HK-2 (cell line): ENCODE measurements around the gene GNB5.
"Not testable (repeated sequence)": the region's sequence is repeated elsewhere in the genome, so short reads cannot be mapped to it uniquely, and the experiment has no call there.

Experiments
- DNase-seq: peaks from one replicate; pipeline ENCODE4 v3.0.0-alpha.2; 2018; ENCODE audit not compliant: unreplicated experiment

The GNB5 gene

DNA sequence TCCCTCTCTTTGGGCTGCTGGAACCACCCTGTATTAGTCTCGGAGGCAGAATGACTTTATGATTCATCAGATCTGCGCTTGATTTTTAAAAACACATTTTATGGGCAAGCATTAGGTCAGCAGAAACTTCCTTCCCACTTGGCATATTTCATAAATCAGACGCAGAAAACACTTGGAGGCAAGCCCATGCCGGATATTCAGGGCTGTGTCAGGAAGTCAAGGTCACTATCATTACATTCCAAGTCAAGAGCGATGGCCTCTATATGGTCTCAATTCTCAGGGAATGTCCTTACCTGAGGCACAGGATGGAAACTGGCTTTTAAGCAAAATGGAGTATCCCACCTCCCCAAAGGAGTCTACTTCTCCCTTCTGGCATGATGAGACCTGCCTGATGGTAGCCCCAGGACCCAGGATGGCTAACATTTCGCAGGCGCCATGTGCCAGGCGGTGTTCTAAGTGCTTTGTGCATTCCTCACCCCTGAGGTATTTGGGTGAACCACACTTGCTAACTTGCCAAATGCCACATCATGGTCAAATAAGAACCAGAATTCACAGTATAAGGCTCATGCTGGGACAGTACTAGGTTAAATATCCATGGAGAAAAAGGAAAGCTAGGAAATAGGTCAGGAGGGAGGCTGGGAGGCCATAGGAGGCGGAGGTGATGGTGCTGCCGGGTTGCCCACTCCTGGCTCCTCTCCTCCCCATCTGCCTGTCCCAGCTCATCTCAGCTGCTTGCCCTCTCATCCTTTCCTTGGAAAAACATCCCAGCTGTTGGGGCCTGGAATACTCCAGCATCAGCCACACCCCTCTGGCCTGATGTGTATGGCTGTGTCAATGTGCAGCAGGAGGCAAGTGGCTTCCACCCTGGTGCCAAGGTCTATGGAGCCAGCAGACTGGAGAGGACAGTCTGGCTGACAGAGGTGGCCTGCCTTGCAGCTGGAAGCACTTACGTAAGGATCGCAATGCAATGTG lies 97.4 kb downstream of the GNB5 start:
- DNase-seq = no peak

DNA sequence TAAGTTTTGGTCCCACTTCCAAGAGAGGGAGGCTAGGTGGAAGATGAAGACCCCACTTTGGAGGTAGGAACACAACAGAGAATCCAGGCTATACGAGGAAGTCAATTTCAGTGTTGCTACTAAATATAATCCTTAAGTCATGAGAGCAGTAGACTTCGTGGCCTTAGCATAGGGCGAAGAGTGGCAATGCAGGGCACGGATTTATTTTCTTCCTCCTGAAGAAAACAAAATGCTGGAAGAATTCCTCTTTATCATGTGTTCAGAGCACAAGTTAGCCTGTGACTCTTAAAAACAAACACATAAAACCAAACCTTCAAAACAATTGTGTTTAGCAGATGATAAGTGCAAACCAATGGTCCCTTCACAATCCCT lies 98.0 kb downstream of the GNB5 start:
- no peak for DNase-seq

DNA sequence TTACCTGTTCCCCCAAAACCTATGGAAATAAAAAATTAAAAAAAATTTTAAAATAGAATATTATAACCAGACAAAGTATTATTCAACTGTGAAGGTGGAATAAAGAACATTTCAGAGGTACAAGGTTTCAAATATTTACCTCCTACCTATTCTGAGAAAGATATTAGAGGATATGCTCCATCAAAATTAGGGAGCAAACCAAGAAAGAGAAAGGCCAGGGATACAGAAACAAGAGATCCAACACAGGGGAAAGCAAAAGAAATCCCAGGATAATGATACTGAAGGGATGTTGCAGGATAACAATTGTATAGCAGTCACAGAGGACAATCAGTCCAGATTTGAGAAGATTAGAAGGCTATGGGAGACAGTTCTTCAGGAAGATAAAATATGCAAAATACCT lies 101.0 kb downstream of the GNB5 start:
- DNase-seq = no peak

DNA sequence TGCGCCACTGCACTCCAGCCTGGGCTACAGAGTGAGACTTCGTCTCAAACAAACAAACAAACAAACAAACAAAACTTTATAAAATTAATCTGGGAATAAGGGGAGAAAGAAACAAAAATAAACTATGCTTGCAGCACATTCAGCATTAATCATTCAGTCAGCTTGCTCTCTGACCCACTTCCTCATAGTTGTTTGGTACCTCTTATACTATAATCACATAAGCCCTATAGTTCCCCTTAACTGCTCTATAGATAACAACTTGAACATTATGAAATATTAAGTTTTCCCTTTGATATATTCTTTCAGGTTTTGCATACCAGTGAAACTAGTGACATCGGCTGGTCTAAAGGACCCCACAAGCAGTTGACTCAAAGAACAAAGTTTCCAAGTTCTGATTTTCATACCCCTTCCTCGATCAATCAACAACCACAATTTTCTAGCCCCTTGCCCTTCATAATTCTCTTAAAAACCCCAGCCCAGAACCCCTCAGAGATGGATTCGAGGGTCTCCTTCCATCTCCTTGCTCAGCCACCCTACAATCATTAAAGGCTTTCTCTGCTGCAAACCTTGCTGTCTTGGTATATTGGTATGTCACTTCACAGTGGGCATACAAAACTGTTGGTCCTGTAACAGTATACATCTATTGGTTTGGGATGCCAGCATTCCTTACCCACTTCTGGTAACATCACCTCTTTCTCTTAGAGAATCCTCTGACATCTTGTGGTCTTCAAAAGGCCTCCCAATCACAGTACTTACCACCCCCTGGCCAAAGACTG lies 105.0 kb downstream of the GNB5 start:
- no peak for DNase-seq

DNA sequence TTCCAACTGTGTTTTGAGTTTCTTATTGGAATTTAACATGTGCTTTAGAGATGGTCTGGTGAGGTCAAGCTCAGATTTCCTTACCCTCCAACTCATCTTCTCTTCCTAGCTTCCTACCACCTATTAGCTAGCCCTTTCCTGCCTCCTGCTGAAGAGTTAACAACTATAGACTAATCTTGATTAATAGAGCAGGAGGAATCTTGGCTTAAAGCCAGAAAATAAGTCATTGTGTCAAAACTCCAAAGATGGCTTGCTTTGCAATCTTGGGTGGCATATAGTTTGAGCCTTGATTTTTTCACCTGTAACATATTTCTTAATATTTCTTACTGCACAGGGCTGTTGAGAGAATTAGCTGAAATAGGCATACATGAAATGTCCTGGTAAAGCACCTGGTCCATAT lies 105.9 kb downstream of the GNB5 start:
- DNase-seq = no peak

DNA sequence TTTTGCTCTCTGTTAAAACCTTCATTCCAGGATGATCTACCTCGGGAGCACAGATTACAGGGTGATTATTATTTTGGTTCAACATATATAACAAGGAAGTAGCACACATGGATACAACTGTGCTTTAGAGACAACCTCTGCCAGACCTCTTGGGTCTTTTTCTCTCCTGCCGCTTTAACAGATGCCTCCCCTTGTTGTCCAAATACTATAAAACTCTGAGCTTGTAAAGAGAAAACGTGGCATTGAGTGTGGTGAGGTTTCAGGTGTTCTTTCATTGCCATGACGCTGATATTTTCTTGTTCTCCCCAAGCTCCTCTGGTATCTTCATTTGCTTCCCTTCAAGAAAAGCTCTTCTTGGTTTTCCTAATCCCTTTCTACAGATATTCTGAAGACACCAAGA lies 107.6 kb downstream of the GNB5 start:
- DNase-seq = no peak

DNA sequence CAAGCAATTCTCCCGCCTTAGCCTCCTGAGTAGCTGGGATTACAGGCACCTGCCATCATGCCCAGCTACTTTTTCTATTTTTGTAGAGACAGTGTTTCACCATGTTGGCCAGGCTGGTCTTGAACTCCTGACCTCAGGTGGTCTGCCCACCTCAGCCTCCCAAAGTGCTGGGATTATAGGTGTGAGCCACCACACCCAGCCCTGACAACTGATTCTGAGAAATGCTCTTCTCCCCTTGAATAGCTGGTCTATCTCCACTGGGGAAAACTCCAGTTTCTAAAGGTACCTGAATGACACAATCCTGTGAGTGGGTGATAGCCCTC lies 108.2 kb downstream of the GNB5 start:
- not testable (repeated sequence) for DNase-seq

DNA sequence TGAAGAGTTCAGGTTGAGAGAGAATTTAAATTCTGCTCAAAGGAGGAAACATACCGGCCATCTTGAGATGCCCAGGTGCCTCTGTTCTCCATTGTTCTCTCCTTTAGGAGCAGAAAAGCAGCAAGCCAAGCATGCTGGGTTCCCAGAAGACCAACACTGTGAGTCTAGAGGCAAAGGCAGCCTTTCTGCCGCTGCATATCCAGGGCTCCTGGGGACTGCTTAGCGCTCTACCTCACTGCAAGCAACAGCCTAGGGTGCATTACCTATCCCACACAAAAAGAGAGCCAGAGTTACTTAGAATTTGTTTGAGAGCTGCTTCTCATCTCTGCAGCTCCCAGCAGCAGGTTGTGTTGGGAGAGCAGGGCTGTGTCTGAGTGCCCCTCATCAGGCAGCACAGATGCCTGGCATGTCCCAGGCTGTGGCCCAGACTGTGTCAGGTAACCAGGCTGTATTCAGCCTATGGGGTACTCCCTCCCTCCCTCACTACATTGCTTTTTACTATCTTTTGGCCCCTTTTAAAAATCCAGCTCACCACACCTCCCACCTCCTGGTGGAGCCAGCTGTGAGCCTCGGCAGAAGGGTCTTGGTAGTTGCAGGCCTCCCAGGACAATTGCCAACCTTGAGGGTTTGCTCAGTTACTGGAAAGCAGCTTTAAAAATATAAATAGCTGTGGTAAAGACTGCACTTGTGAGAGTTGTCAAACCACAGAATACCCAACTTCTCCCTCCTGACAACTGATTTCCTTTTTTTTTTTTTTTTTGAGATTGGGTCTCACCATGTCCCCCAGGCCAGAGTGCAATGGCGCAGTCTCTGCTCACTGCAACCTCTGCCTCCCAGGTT lies 108.8 kb downstream of the GNB5 start:
- no peak for DNase-seq

DNA sequence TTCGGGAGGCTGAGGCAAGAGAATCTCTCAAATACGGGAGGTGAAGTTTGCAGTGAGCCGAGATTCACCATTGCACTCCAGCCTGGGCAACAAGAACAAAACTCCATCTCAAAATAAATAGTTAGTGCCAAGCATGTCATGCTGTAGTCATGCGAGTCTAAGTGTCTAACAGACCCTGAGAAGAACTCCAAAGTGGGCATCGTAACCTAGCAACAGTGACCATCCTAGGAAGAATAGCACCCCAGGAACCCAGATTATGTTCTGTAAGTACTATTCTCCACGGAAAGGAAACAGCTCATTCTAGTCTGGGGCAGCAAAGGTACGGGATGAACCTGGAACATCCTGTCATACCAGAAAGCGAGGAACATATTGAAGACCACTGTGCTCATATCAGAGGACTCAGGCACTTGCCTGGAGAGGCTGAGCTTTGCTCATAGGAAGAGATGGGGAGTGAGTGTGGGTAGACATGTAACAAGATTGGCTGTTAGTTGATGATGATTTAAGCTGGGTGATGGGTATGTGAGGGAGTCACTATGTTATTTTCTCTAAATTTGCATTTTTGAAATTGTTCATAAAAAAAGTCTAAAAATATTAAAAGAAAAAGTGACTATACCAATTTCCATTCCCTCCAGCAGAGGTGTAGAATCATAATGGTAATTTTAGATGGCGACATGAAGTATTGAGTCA lies 110.3 kb downstream of the GNB5 start:
- DNase-seq = no peak

DNA sequence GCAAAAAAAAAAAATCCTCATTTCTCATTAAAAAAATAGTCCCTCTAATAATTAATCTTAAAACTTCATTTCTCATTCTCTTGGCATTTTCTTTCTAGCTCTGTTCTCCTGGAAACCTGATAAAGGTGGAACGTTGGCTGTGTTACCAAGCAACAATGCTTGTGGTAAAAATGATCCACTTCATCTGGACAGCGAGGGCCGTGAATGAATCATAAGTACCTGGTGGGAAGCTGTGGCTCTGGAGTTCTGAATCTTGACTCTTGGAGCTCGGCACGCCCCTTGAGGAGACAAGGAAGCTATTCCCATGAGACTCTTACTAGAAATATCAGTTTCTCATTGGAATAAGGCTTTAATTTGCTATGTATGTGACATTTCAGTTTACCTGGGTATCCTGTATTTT lies 111.2 kb downstream of the GNB5 start:
- no peak for DNase-seq

DNA sequence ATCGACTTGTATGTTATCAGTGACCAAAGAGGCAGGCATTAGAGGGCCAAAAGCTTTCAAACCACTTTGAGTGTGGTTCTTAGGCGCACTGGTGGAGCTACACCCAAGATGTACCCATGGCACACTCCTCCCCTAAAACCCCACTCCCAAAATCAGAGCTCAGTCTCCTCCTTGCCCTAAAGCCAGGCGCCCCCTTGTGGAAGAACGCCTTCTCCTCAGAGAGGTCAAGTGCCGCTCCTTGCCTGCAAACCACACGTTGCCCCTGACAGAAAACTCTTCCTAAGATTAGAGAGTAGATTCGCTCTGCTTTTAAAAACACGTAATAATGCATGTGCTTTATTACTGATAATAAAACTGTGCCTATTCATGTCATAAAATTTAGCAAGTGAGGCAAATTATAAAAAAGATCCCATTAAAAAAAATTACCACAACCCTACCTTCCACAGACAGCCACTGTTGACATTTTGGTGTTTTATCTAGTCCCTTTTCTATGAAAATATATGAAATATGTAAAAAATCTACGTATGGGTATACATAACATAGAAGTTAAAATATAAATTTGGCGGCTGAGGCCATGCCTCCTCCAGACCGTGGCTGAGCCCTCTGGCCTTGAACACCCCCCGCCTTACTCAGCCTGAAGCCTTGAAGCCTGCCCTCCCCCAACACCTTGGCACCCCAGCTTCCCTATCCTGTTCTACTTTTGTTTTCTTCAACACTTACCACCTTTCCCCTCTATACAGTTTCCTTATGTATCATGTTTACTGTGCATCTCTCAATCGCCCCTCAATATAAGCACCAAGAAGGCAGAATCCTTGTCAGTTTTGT lies 112.1 kb downstream of the GNB5 start:
- DNase-seq = no peak

DNA sequence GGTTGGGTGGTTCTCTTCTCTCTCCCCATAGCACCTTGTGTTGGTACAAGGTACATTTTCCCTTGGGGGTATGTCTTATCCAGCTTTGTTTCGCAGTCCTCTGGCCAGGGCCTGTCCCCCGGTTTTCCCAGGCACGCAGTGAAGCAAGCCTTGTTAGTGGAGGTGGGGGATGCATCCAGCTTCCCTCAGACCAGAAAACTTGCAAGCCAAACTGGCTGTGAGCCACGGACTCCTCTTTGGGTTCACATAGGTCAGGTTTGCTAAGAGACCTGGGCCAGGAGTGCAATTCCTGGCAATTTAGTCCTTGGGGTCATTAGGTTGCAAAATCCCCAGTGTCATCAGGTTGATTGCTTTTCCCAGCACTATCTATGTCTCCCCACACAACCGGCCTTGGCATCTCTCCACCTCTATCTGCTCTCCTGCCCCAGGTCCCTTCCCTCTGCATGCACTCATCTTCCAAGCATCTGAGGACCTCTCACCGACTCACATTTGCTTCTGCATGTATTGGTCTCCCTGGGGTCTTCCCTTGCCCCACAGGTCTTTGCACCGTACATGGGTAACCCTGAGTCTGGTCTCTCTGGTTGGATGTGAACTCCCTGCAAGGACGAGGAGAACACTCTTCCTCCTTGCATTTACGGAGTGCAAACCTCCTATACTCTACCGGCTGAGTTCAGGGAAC lies 112.9 kb downstream of the GNB5 start:
- no peak for DNase-seq

DNA sequence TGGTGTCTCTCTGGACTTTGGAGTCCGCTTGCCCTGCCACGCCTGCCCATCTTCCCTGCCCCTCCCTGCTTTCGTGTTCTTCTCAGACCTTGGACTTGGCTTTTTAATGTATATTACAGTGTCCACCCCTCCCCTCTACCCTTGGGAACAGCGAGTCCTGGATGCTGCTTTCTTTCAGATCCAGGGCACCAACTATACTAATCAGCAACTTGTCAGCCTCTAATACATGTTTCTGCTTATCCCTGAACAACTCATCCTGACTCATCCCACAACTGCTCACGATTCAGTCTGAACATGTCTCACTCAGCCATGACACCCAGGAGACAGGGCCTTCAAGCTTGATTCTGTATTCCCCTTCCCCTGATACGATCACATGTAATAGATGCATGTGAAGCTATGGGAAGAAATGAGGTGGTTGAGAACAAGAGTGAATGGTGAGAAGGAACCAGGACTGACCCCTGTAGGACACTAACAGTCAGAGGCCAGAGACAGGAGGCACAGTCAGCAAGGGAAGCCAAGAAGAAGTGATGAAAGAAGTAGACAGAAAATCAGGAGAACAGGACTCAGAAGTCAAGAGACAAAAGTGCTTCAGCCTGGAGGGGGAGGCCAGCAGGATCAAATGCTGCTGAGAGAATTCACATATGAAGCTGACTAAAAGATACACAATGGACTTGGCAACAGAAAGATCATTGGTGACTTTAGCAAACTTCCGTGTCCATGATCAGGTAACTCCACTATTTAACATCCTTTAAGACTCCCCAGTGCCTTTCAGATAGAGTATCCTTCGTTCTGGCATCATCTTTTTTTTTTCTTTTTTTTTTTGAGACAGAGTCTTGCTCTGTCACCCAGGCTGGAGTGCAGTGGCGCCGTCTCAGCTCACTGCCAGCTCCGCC lies 114.1 kb downstream of the GNB5 start:
- DNase-seq = peak; percentile 14

DNA sequence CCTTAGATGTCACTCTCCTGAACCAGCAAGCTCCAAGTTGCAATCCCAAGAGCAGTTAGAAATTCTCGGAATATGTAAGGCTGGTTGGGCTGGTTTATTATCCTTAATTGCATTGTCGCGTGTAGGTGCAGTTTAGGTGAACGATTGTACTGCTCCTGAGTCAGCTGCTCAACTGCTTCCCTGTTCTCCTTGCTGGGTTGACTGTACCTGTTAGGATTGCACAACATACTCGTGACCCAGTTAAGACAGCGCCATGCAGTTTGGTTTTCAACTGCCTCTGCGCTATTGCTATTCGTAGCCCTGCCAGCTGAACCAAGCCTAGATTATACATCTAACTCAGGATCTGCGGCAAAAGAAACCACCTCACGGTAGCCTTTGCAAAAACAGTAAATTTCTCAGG lies 119.6 kb downstream of the GNB5 start:
- no peak for DNase-seq

DNA sequence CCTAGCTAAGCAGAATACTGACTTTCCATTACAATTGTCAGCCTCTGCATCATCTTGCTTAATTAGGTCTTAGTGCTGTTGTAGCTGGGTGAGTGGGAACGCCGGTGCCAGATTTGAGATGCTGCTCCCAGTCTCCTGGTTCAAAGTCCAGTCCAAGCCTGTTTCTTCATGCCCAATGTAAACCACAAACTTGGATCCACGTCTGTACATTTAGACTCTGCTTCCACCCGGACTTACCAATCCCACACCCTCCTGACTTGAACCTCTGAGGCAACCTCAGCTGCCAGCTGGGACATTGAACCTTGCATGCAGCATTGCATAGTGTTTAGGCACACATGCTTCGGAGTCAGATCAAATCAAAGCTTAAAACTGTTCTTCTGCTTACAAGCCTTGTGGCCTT lies 121.6 kb downstream of the GNB5 start:
- no peak for DNase-seq

DNA sequence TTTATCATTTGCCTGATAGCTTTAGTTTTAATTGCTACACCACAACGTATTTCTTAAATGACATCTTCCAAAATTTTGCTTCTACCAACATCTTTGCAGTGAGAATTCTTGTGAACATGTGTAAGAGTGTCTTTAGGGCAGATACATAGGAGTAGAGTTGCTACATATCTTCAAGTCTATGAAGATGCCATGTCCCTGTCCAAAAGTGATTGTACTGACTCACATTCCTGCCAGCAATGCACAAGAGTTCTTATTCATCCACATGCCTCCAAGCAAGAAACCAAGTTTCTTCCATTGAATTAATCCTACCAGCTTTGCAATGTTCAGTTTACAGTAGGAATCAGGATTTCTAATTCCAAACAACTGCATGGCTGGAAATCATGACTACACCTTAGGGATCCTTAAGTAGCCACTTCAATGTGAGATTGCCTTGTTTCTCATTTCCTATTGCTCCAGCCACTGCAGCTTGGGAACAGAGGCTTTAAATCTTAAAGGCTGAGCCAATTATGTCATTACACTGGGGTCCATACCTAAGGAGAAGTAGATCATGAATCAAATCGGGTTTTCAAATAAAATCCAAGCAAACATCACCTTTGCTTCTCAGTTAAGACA lies 123.1 kb downstream of the GNB5 start:
- no peak for DNase-seq

DNA sequence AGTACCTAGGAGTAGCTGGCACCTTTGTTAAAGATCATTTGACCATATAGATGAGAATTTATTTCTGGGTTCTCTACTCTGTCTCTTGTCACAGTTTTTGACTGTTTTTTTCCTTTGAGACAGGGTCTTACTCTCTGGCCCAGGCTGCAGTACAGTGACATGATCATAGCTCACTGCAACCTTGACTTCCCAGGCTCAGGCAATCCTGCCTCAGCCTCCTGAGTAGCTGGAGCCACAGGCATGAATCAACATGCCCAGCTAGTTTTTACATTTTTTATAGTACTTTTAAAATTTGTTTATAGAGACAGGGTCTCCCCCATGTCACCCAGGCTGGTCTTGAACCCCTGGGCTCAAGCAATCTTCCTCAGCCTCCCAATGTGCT lies 123.7 kb downstream of the GNB5 start:
- no peak for DNase-seq

DNA sequence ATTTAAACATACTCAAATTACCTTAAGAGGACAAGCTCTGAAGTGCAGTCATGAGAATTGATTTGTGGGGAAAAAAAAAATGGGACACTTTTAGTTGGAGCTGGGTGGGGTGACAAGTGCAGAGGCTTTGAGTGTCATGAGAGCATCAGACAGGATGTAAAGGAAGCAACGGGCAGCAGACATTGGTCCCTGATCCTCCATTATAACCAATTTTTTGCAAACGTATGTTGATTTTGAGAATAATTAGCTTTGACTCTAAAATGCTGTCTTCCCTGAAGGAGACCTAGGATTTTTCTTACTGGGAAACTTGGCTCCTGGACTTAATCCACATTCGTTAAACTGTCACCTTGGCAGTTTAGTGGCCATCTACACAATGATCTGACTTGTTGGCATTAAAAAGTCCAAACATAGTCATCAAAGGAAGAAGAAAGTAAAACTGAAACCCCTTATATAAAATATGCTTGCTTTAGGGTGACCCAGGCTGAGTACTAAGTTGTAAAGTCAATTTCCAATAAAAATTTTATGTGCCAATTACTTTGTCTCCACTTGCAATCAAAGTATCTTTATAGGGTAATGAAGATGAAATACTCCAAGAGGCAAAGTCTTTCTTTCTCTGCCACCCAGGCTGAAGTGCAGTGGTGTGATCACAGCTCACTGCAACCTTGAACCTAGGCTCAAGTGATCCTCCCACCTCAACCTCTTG lies 124.2 kb downstream of the GNB5 start:
- no peak for DNase-seq
